M059J (cell line): ENCODE results near the gene GPR143. TPM values are rescaled to one million over a fixed set of nuclear protein-coding genes. Genes with fewer than 3 reads are reported as not detected.
A peak's percentile ranks its signal among the peaks of the same experiment; 100 is the strongest.

Source experiments
- DNase-seq: peaks from one replicate; pipeline ENCODE4 v3.0.0-alpha.2; 2012; ENCODE audit warnings: low read depth
- total RNA-seq: library from RNA; depleted of rRNA; stranded (reverse); fragments of >200 nt; shearing (Covaris generic); gene quantifications from 2 replicates; pipeline ENCODE4 v1.2.3, GENCODE V29; 2014

The GPR143 gene
- total RNA-seq, 1 experiment from 2014 or later, result 0.20 TPM

DNA sequence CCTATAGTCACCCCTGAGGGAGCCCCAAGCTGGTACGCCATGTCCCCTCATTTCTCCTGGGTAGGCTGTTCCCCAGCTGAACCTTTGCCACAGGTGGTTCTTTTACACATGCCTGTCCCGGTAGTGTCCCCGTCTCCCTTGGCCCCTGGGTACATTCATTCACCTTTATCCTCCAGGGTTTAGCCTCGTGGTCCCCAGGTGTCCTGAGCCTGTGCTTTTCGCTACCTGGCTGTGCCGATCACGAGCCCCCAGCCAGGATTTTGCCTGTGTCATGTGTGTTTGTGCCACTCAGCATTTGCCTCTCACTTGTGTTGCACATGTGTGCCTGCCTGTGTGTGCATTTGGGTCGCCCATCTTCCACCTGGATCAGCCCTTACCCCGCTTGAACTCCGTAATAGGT, 57.6 kb downstream of the GPR143 start:
- DNase-seq, result no peak

DNA sequence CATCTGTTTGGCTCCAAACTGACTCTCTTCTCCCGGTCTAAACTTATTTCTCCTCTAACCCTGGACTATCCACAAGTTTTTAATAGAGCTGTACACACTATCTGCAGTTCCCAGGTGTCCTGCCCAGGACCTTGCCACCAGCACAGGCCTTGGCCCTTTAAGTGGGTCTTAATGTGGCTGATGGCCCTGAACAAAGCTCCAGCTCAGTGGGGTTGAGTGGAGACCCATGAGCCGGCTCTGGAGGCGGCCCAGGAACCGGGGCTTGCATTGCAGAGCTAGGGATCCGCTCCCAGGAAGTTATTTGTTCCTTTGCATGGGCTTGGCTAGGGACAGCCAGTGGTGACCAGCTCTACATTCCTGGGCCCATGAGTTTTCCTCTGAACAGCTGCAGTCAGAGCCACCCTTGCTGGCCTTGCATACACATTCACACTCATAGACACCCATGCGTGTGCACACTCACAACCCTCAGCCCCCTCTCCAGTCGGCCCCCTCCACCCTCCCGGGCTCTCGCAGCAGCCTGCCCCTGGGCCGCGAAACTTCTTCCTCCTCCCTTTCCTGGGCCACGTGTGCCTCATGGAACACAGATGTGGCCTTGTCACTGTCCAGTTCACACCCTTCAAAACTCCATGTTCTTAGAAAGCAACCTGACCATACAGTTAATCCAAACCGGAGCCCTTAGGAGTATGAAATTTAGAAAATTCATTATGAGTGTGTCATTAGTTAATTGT, 58.2 kb downstream of the GPR143 start:
- no peak for DNase-seq

DNA sequence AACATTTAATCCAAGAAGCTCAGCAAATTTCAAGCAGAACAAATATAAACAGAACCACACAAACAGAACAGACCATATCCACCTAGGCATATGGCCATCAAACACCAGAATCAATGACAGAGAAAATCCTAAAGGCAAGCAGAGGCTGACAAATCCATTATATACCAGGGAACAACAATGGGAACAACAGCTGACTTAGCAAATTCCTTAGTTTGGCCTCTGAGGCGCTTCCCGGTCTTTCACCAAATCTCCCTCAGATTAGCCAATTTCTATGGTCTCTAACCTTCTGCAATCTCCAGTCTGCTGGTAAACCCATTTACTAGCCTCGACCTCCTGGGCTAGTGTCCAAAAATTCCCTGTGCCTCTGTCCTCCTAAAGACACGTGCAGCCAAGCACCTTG, 59.2 kb downstream of the GPR143 start:
- no peak for DNase-seq

DNA sequence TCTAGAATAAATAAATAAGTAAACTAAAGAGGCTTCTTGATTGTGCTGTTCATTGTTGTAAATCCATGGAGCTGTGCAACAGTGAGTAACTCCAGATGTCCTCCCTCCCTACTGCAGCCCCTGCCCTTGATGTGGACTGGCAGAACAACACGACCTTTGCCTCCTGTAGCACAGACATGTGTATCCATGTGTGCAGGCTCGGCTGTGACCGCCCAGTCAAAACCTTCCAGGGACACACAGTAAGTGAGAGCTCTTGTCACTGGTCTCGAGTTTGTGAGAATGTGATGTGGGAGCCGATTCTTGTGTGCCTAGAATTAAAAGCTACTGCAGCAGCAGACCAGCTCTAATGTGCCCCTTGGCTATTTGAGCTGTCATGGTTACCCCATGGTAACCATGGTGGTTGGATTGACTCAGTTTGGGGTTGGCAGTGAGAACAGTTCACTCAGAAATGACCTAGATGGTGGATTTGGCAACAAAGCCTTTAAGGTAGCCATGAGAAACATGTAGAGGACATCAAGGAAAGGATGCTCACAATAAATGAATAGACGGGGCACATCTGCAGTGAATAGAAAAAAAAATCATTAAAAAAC, 60.7 kb downstream of the GPR143 start:
- peak; percentile 62 for DNase-seq

DNA sequence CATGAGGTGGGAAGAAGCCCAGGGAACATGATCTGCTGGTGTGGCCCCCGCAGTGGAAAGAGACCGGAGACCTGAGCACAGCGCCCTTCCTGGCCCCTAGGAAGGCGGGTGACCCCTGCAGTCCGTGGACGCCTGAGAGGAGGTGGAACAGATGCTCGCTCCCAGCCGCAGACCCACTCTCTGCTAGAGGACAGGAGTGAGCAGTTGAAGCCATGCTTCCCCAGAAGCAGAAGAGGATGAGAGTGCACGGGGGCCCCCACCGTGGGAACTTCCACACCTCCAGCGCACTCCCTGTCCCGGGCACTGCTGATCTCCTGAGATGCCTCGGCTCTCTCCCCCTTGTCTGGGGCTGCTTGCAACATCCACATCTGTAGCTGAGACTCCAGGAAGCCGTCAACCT, 62.2 kb downstream of the GPR143 start:
- DNase-seq, result no peak

DNA sequence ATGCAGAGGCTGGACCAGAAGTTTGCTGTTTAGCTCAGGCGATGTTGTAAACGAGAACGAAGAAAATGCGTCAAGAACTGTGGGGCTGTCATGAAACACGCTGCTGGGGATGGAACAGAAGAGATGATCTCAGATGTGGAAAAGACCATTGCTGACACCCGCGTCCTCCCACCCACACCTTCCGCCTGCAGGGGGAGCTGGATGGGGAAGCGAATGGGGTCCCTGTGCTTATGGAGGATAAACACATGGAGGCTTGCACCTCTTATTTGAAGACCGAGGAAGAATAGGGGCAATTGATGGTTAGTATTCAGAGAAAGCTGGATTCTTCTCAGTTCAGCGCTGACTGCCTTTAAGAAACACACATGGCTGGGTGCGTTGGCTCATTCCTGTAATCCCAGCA, 63.9 kb downstream of the GPR143 start:
- no peak for DNase-seq

DNA sequence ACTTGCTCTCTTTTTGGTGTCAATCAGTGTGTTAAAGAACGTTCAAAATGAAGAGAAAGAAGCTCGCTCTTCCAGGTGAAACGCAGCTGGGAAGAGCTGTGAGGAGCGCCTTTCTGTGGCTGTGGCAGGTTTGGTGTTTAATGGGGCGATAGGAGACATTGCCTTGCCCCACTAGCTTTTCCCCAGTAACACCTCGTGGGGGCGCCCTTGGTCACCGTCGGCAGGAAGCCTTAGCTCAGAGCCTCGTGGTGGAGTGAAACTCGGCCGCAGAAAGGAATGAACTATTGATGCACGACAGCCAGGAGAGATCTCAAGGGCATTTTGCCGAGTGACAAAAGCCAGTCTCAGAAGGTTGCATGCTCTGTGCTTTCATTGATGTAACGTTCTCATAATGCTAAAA, 65.1 kb downstream of the GPR143 start:
- no peak for DNase-seq

DNA sequence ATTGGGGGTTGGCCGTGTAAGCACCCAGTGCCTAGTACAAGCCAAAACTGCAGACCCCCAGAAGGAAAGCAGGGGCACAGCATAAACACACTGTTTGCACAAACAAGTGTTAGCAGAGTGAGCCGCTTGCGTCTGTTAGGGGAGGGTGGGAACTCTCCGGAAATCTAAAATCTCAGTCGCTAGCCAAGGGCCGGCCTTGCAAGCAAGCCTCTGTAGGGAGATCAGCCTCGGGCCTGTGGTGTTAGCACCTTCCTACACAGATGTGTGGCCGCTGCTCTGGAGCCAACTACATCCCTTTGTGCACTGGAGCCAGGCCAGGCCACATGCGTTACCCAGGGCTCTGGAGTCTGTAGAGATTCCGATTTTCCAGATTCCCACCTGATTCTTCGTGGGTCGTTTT, 67.1 kb downstream of the GPR143 start:
- DNase-seq, result no peak

DNA sequence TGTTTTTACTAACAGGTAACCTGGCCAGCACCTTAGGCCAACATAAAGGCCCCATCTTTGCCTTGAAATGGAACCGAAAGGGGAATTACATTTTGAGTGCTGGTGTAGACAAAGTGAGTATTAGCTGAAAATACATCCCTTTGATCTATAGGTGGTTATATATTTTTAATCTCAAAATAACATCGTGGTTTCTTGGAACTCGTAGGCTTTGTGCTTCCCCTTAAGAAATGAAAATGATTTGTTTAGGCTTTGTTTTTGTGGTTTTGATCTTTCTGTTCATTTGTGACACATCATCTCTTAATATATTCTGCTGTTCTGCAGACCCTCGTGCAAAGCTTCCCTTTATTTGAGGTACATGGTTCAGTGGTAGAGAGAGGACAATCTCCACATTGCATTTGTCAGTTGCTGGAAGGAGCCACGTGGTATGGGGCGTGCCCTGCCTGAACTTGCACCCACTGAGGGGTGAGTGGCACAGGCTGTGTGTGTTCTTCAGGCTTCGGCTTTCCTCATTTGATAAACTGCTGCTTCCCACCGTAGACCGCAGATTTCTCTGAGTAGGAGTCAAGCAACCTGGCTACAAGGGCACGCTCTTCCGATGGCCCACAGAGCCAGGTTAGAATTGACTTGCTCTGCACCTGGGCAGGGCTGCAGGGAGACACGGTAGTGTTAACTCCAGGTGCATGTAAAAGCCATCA, 72.2 kb downstream of the GPR143 start:
- DNase-seq, result no peak

DNA sequence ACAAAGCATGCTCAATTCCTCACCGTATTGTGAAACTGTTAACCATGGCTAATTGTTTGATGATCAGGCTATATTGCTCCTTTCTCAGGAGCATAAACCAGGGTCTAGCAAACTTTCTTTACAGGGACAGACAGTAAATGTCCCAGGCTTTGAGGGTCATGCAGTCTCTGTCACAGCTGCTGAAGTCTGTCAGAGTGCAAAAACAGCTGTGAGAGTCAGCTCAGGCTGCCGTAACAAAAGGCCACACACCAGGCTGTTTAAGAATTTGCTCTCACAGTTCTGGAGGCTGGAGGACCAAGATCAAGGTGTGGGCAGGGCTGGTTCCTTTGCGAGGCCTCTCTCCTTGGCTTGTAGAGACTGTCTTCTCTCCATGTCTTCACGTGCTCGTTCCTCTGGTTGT, 75.6 kb downstream of the GPR143 start:
- DNase-seq, result no peak

DNA sequence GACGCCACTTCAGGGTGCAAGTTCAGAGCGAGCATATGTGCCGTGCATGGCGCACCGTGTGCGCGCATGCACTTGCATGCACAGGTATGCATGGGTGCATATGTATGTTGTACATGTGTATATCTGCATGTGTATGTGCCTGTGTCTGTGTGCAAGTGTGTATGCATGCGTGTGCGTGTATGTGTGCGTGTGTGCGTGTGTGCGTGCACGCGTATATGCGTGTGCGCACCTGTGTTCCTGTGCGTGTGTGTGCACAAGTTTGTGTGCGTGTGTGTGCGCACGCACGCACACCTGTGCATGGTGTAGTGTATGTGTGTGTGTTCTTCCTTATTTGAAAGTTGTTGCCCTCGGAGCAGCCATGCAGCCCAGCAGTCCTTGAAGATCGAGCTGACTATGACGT, 76.8 kb downstream of the GPR143 start:
- DNase-seq, result no peak

DNA sequence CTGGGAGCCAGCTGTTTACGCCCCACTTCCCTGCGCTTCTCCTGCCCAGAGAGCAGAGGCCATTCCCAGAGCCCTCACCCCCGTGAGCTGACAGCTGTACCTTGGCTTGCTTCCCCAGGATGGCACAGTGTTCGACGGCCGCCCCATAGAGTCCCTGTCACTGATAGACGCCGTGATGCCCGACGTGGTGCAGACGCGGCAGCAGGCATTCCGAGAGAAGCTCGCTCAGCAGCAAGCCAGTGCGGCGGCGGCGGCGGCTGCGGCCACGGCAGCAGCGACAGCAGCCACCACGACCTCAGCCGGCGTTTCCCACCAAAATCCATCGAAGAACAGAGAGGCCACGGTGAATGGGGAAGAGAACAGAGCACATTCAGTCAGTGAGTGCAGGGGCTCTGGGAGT, 77.7 kb downstream of the GPR143 start:
- no peak for DNase-seq

DNA sequence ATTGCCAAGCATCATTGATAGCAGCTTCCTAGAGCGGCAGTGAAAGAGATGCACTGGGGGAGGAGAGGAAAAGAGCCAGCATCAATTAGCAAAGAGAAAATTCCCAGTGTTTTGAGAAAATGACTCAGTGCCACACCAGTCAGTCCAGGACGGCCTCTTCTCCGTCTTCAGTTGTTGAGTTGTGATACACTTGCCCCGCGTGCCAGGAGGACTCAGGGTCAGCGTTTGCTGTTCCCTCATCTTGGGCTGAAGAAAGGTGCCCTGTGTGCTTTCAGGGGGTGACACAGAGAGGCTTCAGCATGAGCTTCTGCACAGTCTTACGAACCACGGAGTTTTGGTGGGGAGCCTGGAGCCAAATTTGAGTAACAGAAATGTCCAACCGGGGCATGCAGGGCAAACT, 82.3 kb downstream of the GPR143 start:
- DNase-seq, result no peak

DNA sequence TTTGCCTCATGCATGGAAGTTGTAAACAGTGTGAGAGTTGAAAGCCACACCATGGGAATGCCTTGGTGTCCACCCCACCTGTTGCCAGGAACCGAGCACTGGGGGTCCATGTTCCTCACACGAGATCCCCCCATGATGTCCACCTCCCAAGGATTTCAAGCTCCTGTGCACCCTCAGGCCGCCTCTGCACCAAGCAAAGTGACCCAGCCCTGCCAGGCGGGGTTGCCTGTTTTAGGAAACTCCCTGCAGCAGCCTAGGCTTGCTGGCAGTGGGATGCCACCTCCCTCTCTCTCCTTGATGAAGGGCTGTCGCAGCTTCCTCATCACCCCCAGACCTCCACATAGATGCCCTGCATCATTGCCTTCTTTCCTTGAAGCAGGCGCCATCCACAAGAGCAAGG, 82.8 kb downstream of the GPR143 start:
- DNase-seq, result no peak

DNA sequence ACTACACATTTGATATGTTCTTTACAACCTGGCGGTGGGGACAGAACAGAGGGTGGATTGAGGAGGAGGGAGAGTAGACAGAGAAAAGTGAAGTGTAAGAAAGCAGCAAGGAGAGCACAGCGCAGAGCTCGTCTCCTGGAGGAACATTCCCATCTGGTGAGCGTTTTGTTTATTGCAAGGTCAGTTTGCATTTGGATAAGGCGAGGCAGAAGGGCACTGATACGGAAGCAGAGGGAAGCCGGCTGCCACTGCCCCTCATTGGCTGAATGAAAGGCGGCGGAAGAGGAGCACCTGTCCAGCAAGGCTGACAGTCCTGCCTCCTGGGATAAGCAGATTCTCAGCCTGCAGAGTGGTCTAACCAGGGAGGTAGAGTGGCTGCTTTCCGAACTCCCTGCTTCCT, 83.2 kb downstream of the GPR143 start:
- peak; percentile 20 for DNase-seq

DNA sequence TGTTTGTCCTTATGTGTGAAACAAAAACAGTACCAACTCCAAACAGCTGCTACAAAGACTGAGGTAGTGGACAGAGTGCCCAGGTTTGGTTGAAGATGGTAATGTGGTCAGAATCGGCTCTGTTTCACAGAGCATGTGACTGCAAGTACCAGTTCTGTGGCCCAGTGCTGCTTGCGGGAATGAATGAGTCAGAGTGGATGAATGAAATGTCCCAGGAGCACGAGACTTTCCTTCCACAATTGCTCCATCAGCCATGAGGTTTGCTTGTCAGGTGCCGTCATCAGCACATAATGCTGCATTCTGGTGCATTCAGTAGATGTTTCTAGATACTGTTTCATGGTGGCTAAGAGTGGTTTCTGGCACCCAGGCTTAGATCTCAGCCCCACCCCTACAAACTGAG, 84.2 kb downstream of the GPR143 start:
- DNase-seq, result peak; percentile 77

DNA sequence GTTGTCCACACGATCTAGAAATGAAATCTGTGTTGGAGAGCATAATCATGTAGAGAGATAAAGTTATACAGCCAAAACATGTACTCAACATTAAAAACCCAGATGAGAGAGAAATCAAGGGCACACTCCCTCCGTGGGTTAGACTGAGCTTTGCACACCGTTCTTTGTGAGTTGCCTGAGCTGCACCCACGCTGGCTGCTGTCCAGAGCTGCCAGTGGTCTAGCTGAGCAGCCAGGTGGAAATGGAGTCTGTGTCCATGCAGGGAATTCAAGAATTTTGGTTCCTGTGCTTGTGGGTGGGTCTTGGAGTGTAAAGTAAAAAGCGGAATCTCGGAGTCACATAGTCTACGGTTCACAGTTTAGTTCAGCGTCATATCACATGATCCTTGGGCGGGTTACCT, 84.6 kb downstream of the GPR143 start:
- no peak for DNase-seq

DNA sequence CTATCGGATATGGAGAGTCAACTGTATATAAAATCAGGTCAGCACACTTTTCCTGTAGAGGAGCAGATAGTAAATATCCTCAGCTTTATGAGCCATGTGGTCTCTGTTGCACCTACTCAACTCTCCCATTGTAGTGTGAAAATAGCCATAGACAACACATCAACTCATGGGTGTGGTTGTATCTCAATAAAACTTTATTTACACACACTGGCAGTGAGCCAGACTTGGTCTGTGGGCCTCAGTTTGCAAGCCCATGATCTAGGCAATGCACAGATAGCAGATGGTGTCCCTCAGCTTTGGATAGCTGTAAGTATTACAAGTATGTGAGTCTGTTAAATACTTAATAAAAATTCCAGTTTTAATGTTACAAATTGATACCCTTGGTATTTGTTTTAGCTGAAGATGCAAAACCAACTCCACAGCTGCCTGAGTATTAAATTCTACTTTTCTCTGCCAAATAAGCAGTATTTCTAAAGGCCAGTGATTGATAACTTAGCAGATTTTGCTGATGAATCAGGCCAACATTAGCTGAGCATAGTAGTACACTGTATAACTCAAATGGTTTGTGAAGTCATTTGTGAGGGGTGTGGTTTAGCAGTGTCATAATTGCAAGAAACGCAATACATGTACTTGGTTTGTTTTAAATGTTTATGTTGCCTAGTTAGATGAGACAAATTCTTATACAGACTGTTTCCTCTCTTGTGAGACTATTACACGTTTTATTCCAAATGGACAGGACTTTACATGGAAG, 87.3 kb downstream of the GPR143 start:
- no peak for DNase-seq

DNA sequence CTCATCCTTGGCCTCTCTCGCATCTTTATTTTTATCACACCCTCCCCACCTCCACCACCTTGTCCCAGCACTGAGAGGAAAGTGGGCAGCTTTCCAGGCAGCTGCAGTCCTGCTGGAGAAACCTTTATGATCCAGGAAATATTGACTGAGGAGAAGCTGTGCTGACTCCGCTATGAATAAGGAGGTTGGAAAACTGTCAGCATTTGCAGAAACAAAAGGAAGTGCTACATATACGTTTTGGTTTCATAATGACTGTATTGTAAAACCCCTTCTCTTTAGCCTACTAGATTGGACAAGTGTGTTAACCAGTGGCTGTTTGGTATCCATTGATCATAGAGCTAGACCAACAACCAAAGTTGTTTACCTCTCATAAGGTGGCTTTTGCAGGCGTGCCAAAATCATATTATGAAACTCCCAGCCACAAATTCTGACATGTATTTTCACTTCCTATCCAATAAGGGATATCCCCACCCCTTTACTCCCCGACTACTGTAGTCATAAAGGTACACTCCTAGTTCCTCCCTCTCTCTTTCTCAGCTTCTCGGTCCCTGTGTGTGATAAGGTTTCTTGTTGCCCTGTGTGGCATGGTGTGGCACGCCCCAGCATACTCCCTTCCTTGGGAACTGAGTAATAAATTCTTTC, 88.4 kb downstream of the GPR143 start:
- DNase-seq, result no peak

DNA sequence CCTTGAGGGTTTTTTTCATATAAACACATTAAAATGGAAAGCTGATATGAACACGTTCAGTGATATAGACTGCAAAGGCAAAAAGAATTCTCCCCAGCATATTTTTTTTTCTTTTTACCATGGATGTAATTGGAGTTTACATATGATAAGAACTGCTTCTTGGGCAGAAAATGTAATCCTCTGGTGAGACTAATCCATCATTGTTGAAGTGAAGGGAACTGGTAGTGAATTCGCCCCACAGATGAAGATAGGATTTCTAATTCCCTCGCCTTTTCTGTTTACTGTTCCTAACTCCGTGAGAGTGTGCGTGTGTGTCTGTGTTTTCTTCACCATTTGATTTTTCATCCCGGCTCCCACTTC, 88.9 kb downstream of the GPR143 start:
- DNase-seq, result no peak

DNA sequence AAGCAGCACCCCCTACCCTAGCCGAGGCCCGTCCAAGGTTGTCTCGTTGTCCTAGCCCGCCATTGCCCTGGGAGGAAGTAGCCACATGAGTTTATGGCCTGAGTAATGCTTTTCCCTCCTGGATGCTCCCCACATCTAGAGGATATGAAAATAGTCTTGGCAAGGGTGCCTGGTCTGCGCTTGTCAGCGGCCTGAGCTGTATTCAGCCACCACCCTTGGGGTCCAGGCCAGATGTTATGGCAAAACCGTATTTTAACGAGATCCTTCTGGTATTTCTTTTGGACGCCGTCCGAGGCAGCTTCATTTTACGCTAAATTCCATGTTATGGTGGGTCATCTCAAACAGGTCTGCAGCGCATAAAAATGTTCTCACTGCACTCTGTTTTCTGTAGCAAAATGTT, 89.3 kb downstream of the GPR143 start:
- DNase-seq, result no peak
